CD14-positive monocyte (primary cell): ENCODE measurements around the gene FOXD4L1. TPM values are rescaled to one million over a fixed set of nuclear protein-coding genes. Genes with fewer than 3 reads are reported as not detected.
"Not testable (repeated sequence)": the region's sequence is repeated elsewhere in the genome, so short reads cannot be mapped to it uniquely, and the experiment has no call there.

Experiments used
- DNase-seq, 3 donors: peaks; one replicate each; pipeline ENCODE4 v3.0.0-alpha.2; 2011 to 2022
- H2AFZ ChIP-seq: 2 replicates; pipeline ENCODE4 v1.6.0; 2012; ENCODE audit warnings: mild to moderate bottlenecking, low read depth, low read length, inconsistent platforms; ENCODE audit not compliant: insufficient read depth, poor library complexity, severe bottlenecking
- H3K27ac ChIP-seq, 2 donors: 1 replicate in 1 of 2; 2 replicates in 1 of 2; pipeline ENCODE4 v1.5.1; 2012 to 2013; ENCODE audit warnings: low read length in 2 of 2, control low read depth in 1 of 2, inconsistent platforms in 1 of 2, low read depth in 1 of 2, mild to moderate bottlenecking in 1 of 2
- H3K27me3 ChIP-seq, 2 donors: one replicate each; pipeline versions ENCODE4 v1.6.0 to v1.6.1; 2011 to 2013; ENCODE audit warnings: low read length in 2 of 2; ENCODE audit not compliant: control insufficient read depth in 2 of 2, insufficient read depth in 2 of 2
- H3K36me3 ChIP-seq, 2 donors: replicated peaks in 1 of 2; 1 replicate in 1 of 2; 2 replicates in 1 of 2; pipeline versions ENCODE4 v1.5.1 to v1.6.1; 2012 to 2013; ENCODE audit warnings: low read length in 2 of 2, control low read depth in 1 of 2, inconsistent platforms in 1 of 2, mild to moderate bottlenecking in 1 of 2; ENCODE audit not compliant: insufficient read depth in 2 of 2, control insufficient read depth in 1 of 2
- H3K4me1 ChIP-seq, 2 donors: 1 replicate in 1 of 2; 2 replicates in 1 of 2; pipeline versions ENCODE4 v1.5.1 to v1.6.1; 2012 to 2013; ENCODE audit warnings: low read length in 2 of 2, control low read depth in 1 of 2, inconsistent platforms in 1 of 2, mild to moderate bottlenecking in 1 of 2, moderate library complexity in 1 of 2; ENCODE audit not compliant: insufficient read depth in 2 of 2, control insufficient read depth in 1 of 2
- H3K4me2 ChIP-seq: replicated peaks from 2 replicates; pipeline ENCODE3; 2012; ENCODE audit warnings: low read length, moderate library complexity, mild to moderate bottlenecking; ENCODE audit not compliant: poor library complexity, severe bottlenecking; ENCODE audit errors: extremely low read depth
- H3K4me3 ChIP-seq, 3 experiments: fragments of 200-600 bp in 1 of 3; sonication (generic) in 1 of 3; replicated peaks in 1 of 3; 1 replicate in 2 of 3; 2 replicates in 1 of 3; pipeline ENCODE4 v1.5.1; 2011 to 2013; ENCODE audit warnings: low read length in 3 of 3, mild to moderate bottlenecking in 3 of 3, control low read depth in 2 of 3, low read depth in 2 of 3, inconsistent platforms in 1 of 3, moderate library complexity in 1 of 3
- H3K79me2 ChIP-seq: 2 replicates; pipeline ENCODE4 v1.6.0; 2012; ENCODE audit warnings: mild to moderate bottlenecking, control low read depth, inconsistent platforms, low read length, moderate library complexity; ENCODE audit not compliant: insufficient read depth
- H3K9ac ChIP-seq: 2 replicates; pipeline ENCODE4 v1.6.0; 2017; ENCODE audit warnings: low read length, mild to moderate bottlenecking; ENCODE audit not compliant: insufficient read depth, poor library complexity, severe bottlenecking
- H3K9me3 ChIP-seq, 2 donors: replicated peaks in 1 of 2; 1 replicate in 1 of 2; 2 replicates in 1 of 2; pipeline versions ENCODE4 v1.5.1 to v1.6.1; 2012 to 2013; ENCODE audit warnings: low read length in 2 of 2, control low read depth in 1 of 2; ENCODE audit not compliant: control insufficient read depth in 1 of 2, insufficient read depth in 1 of 2
- H4K20me1 ChIP-seq: 2 replicates; pipeline ENCODE4 v1.6.0; 2012; ENCODE audit warnings: mild to moderate bottlenecking, low read length, control low read depth, moderate library complexity; ENCODE audit not compliant: insufficient read depth
- H3K27ac Mint-ChIP-seq, 7 donors: one replicate each; pipeline ENCODE4 v1.8.0; 2020; ENCODE audit warnings: mild to moderate bottlenecking in 7 of 7, mixed read lengths in 7 of 7, moderate library complexity in 6 of 7, inconsistent platforms in 2 of 7
- H3K27me3 Mint-ChIP-seq, 3 donors: one replicate each; pipeline ENCODE4 v1.8.0; 2021 to 2022; ENCODE audit warnings: low read depth in 3 of 3, mild to moderate bottlenecking in 3 of 3, mixed read lengths in 3 of 3, moderate library complexity in 3 of 3, inconsistent platforms in 1 of 3
- H3K36me3 Mint-ChIP-seq, 2 donors: one replicate each; pipeline ENCODE4 v1.8.0; 2020; ENCODE audit warnings: mixed read lengths in 2 of 2, inconsistent platforms in 1 of 2, mild to moderate bottlenecking in 1 of 2
- H3K4me1 Mint-ChIP-seq: one replicate; pipeline ENCODE4 v1.8.0; 2020; ENCODE audit warnings: mild to moderate bottlenecking, mixed read lengths
- H3K4me3 Mint-ChIP-seq, 2 donors: one replicate each; pipeline ENCODE4 v1.8.0; 2020; ENCODE audit warnings: mild to moderate bottlenecking in 2 of 2, mixed read lengths in 2 of 2, moderate library complexity in 1 of 2
- H3K9me3 Mint-ChIP-seq, 7 donors: one replicate each; pipeline ENCODE4 v1.8.0; 2020 to 2022; ENCODE audit warnings: mixed read lengths in 7 of 7, mild to moderate bottlenecking in 6 of 7, moderate library complexity in 6 of 7, inconsistent platforms in 2 of 7
- WGBS: methylation state at CpG from one replicate; pipeline ENCODE4 v1.1.5; 2013; ENCODE audit warnings: missing lambda C conversion rate; ENCODE audit not compliant: insufficient coverage; 5-methylcytosine and 5-hydroxymethylcytosine counted together
- intact Hi-C, 2 donors: fragments of 100-400 bp; cut with micrococcal nuclease; formaldehyde crosslinking; loops; one replicate each; pipeline versions ENCODE4 v1.15.0 to v1.15.1; 2023
- polyA plus RNA-seq, 3 donors: library from polyadenylated mRNA; depleted of rRNA in 1 of 3; unstranded in 2 of 3; stranded (reverse) in 1 of 3; fragments of 300-500 nt in 2 of 3; fragments of >200 nt in 1 of 3; fragmentation: Illumina TruSeq in 2 of 3; gene quantifications; 1 replicate in 2 of 3; 2 replicates in 1 of 3; pipeline ENCODE4 v1.2.3, GENCODE V29; 2012 to 2021

Gene FOXD4L1
- polyA plus RNA-seq, 3 donors, result 0.04 TPM; not detected in 2

GRCh38 chr2:113507394-113508140 is 9.1 kb downstream of the FOXD4L1 start:
- H3K9me3 Mint-ChIP-seq, H3K27ac Mint-ChIP-seq, H3K36me3 ChIP-seq, H3K27ac ChIP-seq, intact Hi-C loops, DNase-seq, H3K4me3 ChIP-seq, H3K4me2 ChIP-seq, H3K4me1 Mint-ChIP-seq, H4K20me1 ChIP-seq, H3K79me2 ChIP-seq, H2AFZ ChIP-seq, H3K9me3 ChIP-seq, H3K36me3 Mint-ChIP-seq, H3K9ac ChIP-seq: not testable (repeated sequence)
- Mint-ChIP-seq H3K4me3 (peak overlapping the region in 1 of 2 donors; percentile 59), H3K27me3 (peaks cover 29 to 55% (median 36%) of the 10 kb centered on the region in 3 donors)
- H3K27me3 ChIP-seq, result peaks cover 24 to 38% of the 10 kb centered on the region in 2 donors
- H3K4me1 ChIP-seq, result peaks cover 10 to 14% of the 10 kb centered on the region in 2 donors
- WGBS, result 21% methylated on average over 7 of the region's 14 CpGs

DNA sequence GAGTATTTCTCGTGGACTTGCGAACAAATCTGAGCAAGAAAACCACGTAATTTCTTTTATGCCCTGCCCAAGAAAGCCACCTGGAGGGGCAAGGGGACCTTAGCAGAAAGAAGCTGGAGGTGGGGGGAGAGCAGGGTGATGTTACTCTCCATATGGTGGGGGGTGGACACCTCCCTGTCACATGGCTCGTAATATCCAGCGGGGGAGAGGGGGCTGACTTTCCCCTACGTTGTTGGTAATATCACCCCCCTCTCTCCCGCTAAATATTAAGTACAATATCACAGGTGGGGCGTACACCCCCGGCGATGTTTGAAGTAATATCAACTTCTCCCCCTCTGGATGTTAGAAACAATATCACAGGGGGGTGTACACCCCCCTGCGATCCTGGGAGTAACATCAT is 9.7 kb downstream of the FOXD4L1 start:
- H3K79me2 ChIP-seq, H3K27ac ChIP-seq, H3K36me3 ChIP-seq, H3K9me3 Mint-ChIP-seq, H2AFZ ChIP-seq, H3K36me3 Mint-ChIP-seq, H3K4me2 ChIP-seq, H3K4me1 Mint-ChIP-seq, DNase-seq, H3K9me3 ChIP-seq, intact Hi-C loops, H4K20me1 ChIP-seq, H3K4me3 Mint-ChIP-seq, H3K4me3 ChIP-seq, H3K27ac Mint-ChIP-seq, H3K9ac ChIP-seq: not testable (repeated sequence)
- no CpG with 5 or more reads among the region's 11 CpGs for WGBS
- Histone ChIP-seq H3K4me1 (peaks cover 6 to 10% of the 10 kb centered on the region in 2 donors), H3K27me3 (peaks cover 24 to 32% of the 10 kb centered on the region in 2 donors)
- H3K27me3 Mint-ChIP-seq, result peaks cover 25 to 49% (median 31%) of the 10 kb centered on the region in 3 donors

DNA sequence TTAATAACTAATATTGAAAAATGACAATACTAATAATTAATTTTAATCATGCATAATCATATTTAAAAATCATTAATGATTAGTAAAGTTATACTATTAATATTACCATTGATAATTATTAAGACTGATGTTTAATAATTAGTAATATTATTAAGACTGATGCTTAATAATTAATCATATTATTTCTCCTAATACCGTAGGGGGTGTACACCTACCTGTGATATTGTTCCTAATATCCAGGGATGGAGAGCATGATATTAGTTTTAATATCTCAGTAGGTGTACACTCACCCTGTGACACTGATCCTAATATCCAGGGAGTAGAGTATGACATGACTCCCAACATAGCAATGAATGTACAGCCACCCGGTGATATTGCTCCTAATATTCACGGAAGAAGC is 12.4 kb downstream of the FOXD4L1 start:
- H3K4me2 ChIP-seq, H3K9me3 ChIP-seq, H3K4me1 Mint-ChIP-seq, H3K27ac Mint-ChIP-seq, H3K36me3 Mint-ChIP-seq, H3K9me3 Mint-ChIP-seq, H3K27ac ChIP-seq, H3K4me3 ChIP-seq, H3K4me3 Mint-ChIP-seq, H3K9ac ChIP-seq, H4K20me1 ChIP-seq, H3K4me1 ChIP-seq, H3K36me3 ChIP-seq, H3K79me2 ChIP-seq, DNase-seq, intact Hi-C loops, H2AFZ ChIP-seq: not testable (repeated sequence)
- peaks cover 14 to 29% (median 27%) of the 10 kb centered on the region in 3 donors for H3K27me3 Mint-ChIP-seq
- peaks cover 12 to 21% of the 10 kb centered on the region in 2 donors for H3K27me3 ChIP-seq
- no CpG with 5 or more reads among the region's 3 CpGs for WGBS

- H3K4me3 ChIP-seq, H3K9me3 ChIP-seq, H3K4me2 ChIP-seq, H3K36me3 Mint-ChIP-seq, H3K36me3 ChIP-seq, H3K4me1 Mint-ChIP-seq, H3K27ac Mint-ChIP-seq, H2AFZ ChIP-seq, H3K27ac ChIP-seq, H3K9me3 Mint-ChIP-seq, intact Hi-C loops, H3K79me2 ChIP-seq, H4K20me1 ChIP-seq, H3K9ac ChIP-seq, H3K4me1 ChIP-seq, H3K4me3 Mint-ChIP-seq, DNase-seq: not testable (repeated sequence)
- peaks cover 12 to 30% (median 25%) of the 10 kb centered on the region in 3 donors for H3K27me3 Mint-ChIP-seq
- WGBS, result no CpG with 5 or more reads among the region's 14 CpGs
- H3K27me3 ChIP-seq, result peaks cover 12 to 19% of the 10 kb centered on the region in 2 donors
Measured at GRCh38 chr2:113511859-113512258, 13.4 kb downstream of the FOXD4L1 start.
